ENCODE results near the gene CGNL1.

The CGNL1 gene

DNA sequence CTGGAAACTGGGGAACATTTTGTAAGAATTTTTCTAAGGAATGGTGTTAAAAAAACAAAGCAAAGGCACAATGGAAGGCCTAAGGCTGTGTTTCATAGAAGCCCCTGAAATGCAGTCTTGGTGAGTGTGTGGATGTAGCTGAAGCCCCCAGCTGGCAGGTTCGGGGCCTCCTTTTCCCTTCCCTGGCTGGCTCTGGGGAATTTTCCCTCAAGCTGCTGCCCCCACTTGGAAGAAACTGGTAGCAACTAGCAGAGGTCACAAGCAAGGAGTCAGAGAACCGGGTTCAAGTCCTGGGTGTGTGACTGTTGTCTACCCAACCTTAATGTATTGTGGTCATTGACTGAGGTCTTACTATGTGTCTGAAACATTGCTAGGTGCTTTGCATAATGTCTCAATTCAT lies 130.1 kb downstream of the CGNL1 start:
- Histone ChIP-seq H3K4me3 (ENCODE audit: low read depth in 1 of 5, low read length in 5 of 5) (no peak overlapping the region), H3K9ac (ENCODE audit: low read length in 5 of 5) (no peak overlapping the region), H3K36me3 (ENCODE audit: control insufficient read depth in 5 of 5, insufficient read depth in 5 of 5, low read length in 5 of 5) (peaks cover 0 to 2% (median 0%) of the 10 kb centered on the region in 5 donors), H3K27me3 (ENCODE audit: control insufficient read depth in 5 of 5, insufficient read depth in 4 of 5, low read length in 5 of 5) (no peaks in the 10 kb centered on the region), H3K9me3 (ENCODE audit: control insufficient read depth in 5 of 5, low read length in 5 of 5) (no peaks in the 10 kb centered on the region), H3K4me1 (ENCODE audit: control insufficient read depth in 5 of 5, insufficient read depth in 5 of 5, low read length in 5 of 5) (no peaks in the 10 kb centered on the region), H3K27ac (ENCODE audit: low read depth, low read length) (no peak overlapping the region)

DNA sequence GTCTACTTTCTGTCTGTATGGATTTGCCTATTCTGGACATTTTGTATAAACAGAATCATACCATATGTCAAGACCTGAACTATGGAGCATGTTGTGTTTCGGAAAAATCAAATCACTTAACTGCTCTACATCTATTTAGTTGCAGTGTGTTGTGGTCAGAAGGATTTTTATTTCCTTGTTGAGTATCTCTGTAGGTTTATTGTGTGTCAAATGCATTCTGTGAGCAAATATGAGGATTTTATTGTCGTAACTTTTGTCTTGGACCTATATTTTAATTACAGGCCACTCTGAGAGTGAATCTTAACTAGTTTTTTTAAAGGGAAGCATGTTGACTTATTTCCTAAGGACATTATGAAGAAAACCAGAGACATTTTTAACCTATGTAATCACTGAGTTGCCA lies 130.8 kb downstream of the CGNL1 start:
- no peaks in the 10 kb centered on the region for H3K4me1 ChIP-seq (ENCODE audit: control insufficient read depth in 5 of 5, insufficient read depth in 5 of 5, low read length in 5 of 5)
- no peak overlapping the region for H3K9ac ChIP-seq (ENCODE audit: low read length in 5 of 5)

DNA sequence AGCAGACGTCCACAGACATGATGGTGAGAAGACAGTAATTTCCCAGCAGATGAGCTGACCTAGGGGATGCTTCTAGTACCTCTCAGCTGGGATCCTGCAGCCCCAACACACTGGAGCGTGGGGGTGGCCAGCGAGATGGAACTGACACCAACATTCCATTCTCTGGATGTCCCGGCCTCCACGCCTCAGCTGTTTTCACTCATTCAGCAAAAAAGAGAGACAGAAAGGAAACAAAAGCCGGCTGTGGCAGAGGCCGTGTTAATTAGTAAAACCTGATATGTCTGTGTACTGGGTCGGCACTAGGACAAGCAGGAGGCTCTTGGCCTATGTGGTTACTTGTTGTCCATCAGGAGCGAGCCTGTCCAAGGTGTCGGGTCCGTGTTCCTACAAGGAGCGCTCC lies 132.8 kb downstream of the CGNL1 start:
- Histone ChIP-seq H3K36me3 (ENCODE audit: control insufficient read depth in 5 of 5, insufficient read depth in 5 of 5, low read length in 5 of 5) (peaks cover 0 to 2% (median 0%) of the 10 kb centered on the region in 5 donors), H3K27ac (ENCODE audit: low read depth, low read length) (no peak overlapping the region), H3K9ac (ENCODE audit: low read length in 5 of 5) (no peak overlapping the region), H3K27me3 (ENCODE audit: control insufficient read depth in 5 of 5, insufficient read depth in 4 of 5, low read length in 5 of 5) (no peaks in the 10 kb centered on the region), H3K4me1 (ENCODE audit: control insufficient read depth in 5 of 5, insufficient read depth in 5 of 5, low read length in 5 of 5) (no peaks in the 10 kb centered on the region), H3K4me3 (ENCODE audit: low read depth in 1 of 5, low read length in 5 of 5) (no peak overlapping the region), H3K9me3 (ENCODE audit: control insufficient read depth in 5 of 5, low read length in 5 of 5) (no peaks in the 10 kb centered on the region)

More for the DNA sequence above, 130.8 kb downstream of the CGNL1 start:
- Histone ChIP-seq H3K4me3 (ENCODE audit: low read depth in 1 of 5, low read length in 5 of 5) (no peak overlapping the region), H3K9me3 (ENCODE audit: control insufficient read depth in 5 of 5, low read length in 5 of 5) (no peaks in the 10 kb centered on the region), H3K27me3 (ENCODE audit: control insufficient read depth in 5 of 5, insufficient read depth in 4 of 5, low read length in 5 of 5) (no peaks in the 10 kb centered on the region), H3K27ac (ENCODE audit: low read depth, low read length) (no peak overlapping the region), H3K36me3 (ENCODE audit: control insufficient read depth in 5 of 5, insufficient read depth in 5 of 5, low read length in 5 of 5) (peaks cover 0 to 2% (median 0%) of the 10 kb centered on the region in 5 donors)

DNA sequence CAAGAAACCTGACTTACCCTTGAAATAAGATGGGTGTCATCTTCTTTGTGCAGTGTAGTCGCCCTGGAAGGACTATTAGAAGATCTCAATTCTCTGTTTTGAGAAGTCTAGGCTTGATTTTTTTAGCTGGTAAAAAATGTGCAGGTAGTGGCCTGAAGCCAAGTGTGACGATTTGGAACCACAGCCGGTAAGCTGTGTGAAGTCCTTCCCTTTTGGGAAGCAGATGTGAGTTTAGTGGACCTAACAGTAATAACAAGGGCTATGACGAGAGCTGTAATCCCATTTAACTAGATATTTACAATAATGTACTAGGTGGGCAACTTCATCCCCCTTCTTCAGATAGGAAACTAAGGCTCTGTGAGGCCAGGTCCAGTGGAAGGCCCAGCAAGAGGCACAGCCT lies 133.7 kb downstream of the CGNL1 start:
- H3K4me1 ChIP-seq (ENCODE audit: control insufficient read depth in 5 of 5, insufficient read depth in 5 of 5, low read length in 5 of 5) = no peaks in the 10 kb centered on the region
- H3K27me3 ChIP-seq (ENCODE audit: control insufficient read depth in 5 of 5, insufficient read depth in 4 of 5, low read length in 5 of 5) = no peaks in the 10 kb centered on the region

DNA sequence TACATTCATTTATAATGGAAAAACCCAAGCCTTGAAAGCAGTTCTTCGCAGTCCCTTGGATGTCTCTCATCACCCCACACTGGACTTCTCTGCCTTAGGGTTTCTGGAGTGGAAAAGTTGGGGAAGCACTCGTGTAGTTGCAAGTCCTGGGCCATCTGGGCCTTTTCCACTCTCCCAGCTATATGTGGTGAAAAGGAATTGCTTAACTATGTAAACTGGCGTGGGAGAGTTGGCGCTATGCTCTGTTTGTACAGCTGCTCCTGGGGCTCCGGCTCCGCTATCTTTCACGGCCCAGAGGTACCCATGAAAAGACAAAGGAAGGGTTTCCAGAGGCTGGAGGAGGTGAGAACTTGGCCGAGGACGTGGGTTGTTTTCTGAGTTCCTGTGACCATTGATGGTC lies 134.3 kb downstream of the CGNL1 start:
- no peak overlapping the region for H3K27ac ChIP-seq (ENCODE audit: low read depth, low read length)
- H3K4me1 ChIP-seq (ENCODE audit: control insufficient read depth in 5 of 5, insufficient read depth in 5 of 5, low read length in 5 of 5) = no peaks in the 10 kb centered on the region

More for the DNA sequence above, 133.7 kb downstream of the CGNL1 start:
- Histone ChIP-seq H3K9me3 (ENCODE audit: control insufficient read depth in 5 of 5, low read length in 5 of 5) (no peaks in the 10 kb centered on the region), H3K9ac (ENCODE audit: low read length in 5 of 5) (no peak overlapping the region), H3K4me3 (ENCODE audit: low read depth in 1 of 5, low read length in 5 of 5) (no peak overlapping the region), H3K27ac (ENCODE audit: low read depth, low read length) (no peak overlapping the region), H3K36me3 (ENCODE audit: control insufficient read depth in 5 of 5, insufficient read depth in 5 of 5, low read length in 5 of 5) (peaks cover 0 to 2% (median 0%) of the 10 kb centered on the region in 5 donors)

DNA sequence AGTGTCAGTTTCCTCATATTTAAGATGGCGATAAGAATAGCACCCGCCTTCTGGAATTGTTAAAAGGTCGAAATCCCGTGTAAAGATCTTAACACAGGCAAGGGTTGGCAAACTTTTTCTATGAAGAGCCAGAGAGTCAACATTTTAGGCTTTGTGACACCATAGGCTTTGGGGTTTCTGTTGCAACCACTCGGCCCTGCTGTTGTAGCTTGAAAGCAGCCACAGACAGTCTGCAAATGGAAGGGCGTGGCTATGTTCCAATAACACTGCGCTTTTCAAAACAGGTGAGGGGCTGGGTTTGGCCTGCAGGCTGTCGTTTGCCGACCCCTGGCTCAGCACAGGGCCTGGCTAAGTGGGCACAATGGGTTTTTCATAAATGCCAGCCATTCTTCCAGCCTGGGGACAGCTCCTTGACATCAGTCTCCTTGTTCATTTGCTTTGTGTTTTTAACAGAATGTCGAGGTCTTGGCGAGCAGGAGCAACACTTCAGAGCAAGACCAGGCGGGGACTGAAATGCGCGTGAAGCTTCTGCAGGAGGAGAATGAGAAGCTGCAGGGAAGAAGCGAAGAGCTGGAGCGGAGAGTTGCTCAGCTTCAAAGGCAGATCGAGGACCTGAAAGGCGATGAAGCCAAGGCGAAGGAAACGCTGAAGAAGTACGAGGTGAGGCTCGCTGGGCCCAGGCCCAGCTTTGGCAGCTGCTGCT lies 140.2 kb downstream of the CGNL1 start:
- peaks cover 0 to under 1% (median 0%) of the 10 kb centered on the region in 5 donors for H3K36me3 ChIP-seq (ENCODE audit: control insufficient read depth in 5 of 5, insufficient read depth in 5 of 5, low read length in 5 of 5)
- H3K27ac ChIP-seq (ENCODE audit: low read depth, low read length) = no peak overlapping the region
- H3K4me3 ChIP-seq (ENCODE audit: low read depth in 1 of 5, low read length in 5 of 5) = no peak overlapping the region
- H3K4me1 ChIP-seq (ENCODE audit: control insufficient read depth in 5 of 5, insufficient read depth in 5 of 5, low read length in 5 of 5) = peaks cover 0 to 20% (median 0%) of the 10 kb centered on the region in 5 donors
- H3K9ac ChIP-seq (ENCODE audit: low read length in 5 of 5) = no peak overlapping the region
- no peaks in the 10 kb centered on the region for H3K9me3 ChIP-seq (ENCODE audit: control insufficient read depth in 5 of 5, low read length in 5 of 5)
- H3K27me3 ChIP-seq (ENCODE audit: control insufficient read depth in 5 of 5, insufficient read depth in 4 of 5, low read length in 5 of 5) = no peaks in the 10 kb centered on the region

More for the DNA sequence above, 134.3 kb downstream of the CGNL1 start:
- H3K36me3 ChIP-seq (ENCODE audit: control insufficient read depth in 5 of 5, insufficient read depth in 5 of 5, low read length in 5 of 5) = peaks cover 0 to 2% (median 0%) of the 10 kb centered on the region in 5 donors
- H3K9me3 ChIP-seq (ENCODE audit: control insufficient read depth in 5 of 5, low read length in 5 of 5) = no peaks in the 10 kb centered on the region
- H3K4me3 ChIP-seq (ENCODE audit: low read depth in 1 of 5, low read length in 5 of 5) = no peak overlapping the region
- H3K9ac ChIP-seq (ENCODE audit: low read length in 5 of 5) = no peak overlapping the region
- no peaks in the 10 kb centered on the region for H3K27me3 ChIP-seq (ENCODE audit: control insufficient read depth in 5 of 5, insufficient read depth in 4 of 5, low read length in 5 of 5)

DNA sequence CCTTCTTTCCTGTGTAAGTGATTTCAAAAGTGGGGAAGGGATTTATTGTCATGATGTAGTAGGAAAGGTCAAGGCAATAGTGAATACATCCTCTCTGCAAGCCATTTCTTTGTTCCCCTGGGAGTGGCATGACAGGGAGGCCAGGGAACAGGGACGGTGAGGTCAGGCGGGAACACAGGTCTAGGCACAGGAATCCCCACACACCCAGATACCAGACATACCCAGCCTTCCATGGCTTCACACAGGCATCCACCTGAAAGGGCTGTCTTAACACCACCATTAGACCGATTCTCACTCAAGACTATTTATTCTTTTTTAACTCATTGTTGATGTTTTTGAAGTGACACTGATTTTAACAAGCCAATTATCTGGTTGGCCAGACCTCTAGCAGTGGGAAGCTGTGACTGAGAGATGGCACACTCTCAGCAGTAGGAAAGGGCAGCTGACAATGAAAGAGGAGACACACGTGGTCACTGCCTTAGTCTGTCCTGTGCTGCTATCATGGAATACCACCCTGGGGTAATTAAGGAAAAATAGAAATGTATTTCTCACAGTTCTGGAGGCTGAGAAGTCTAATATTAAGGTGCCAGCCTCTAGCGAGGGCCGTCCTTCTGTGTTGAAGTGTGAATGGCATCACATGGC lies 140.8 kb downstream of the CGNL1 start:
- Histone ChIP-seq H3K9ac (ENCODE audit: low read length in 5 of 5) (no peak overlapping the region), H3K27ac (ENCODE audit: low read depth, low read length) (no peak overlapping the region), H3K27me3 (ENCODE audit: control insufficient read depth in 5 of 5, insufficient read depth in 4 of 5, low read length in 5 of 5) (no peaks in the 10 kb centered on the region), H3K4me1 (ENCODE audit: control insufficient read depth in 5 of 5, insufficient read depth in 5 of 5, low read length in 5 of 5) (peaks cover 0 to 20% (median 0%) of the 10 kb centered on the region in 5 donors), H3K4me3 (ENCODE audit: low read depth in 1 of 5, low read length in 5 of 5) (no peak overlapping the region), H3K9me3 (ENCODE audit: control insufficient read depth in 5 of 5, low read length in 5 of 5) (no peaks in the 10 kb centered on the region), H3K36me3 (ENCODE audit: control insufficient read depth in 5 of 5, insufficient read depth in 5 of 5, low read length in 5 of 5) (no peaks in the 10 kb centered on the region)

DNA sequence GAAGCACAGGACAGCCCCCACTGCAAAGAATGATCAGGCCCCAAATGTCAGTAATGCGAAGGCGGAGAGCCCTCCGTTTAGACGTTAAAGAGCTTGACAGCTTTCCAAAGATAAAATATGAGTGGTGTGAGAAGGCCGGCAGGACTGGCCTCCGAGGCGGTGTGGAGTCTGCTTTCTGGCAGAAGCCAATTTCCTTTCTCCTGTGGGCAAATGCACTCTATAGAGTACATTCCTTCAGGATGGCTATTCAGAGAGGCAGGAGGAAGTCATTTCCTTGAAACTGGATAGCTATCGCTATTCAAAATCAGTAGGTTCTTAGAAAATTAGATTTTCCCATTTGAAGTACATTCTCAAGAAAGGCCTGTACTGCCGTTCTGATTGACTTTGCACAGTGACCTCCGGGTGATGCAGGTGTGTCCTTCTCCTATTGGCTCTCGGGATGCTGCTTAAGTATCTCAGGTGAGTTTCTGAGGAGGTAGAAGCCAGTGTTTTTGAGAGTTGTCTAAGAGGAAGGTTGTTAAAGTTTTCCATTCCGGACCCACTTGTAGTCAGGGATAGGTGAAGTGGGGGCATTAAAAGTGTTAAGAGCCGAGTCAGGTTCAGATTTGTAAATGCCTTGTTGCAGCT lies 142.6 kb downstream of the CGNL1 start:
- no peaks in the 10 kb centered on the region for H3K9me3 ChIP-seq (ENCODE audit: control insufficient read depth in 5 of 5, low read length in 5 of 5)
- H3K9ac ChIP-seq (ENCODE audit: low read length in 5 of 5) = no peak overlapping the region
- no peaks in the 10 kb centered on the region for H3K36me3 ChIP-seq (ENCODE audit: control insufficient read depth in 5 of 5, insufficient read depth in 5 of 5, low read length in 5 of 5)
- no peaks in the 10 kb centered on the region for H3K27me3 ChIP-seq (ENCODE audit: control insufficient read depth in 5 of 5, insufficient read depth in 4 of 5, low read length in 5 of 5)
- no peak overlapping the region for H3K27ac ChIP-seq (ENCODE audit: low read depth, low read length)
- peaks cover 0 to 20% (median 0%) of the 10 kb centered on the region in 5 donors for H3K4me1 ChIP-seq (ENCODE audit: control insufficient read depth in 5 of 5, insufficient read depth in 5 of 5, low read length in 5 of 5)
- H3K4me3 ChIP-seq (ENCODE audit: low read depth in 1 of 5, low read length in 5 of 5) = no peak overlapping the region

DNA sequence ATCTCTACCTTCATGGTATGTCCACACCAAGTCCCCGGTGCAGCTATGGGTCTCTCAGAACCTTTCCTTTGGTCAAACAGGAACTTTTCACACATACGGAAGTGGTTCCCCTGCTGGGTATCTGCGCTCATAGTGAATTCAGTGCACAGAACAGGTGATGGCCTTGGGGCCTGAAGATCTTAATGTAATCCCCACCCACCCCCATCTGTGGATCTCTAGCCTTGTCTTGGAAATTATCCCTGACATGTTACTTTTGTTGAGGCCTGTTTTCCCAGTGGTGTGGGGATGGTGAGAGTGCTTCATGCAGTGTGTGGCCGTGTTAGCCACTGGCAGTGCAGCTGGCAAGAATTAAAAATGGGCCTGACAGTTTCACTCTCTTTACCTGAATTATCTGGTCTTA lies 143.5 kb downstream of the CGNL1 start:
- Histone ChIP-seq H3K9ac (ENCODE audit: low read length in 5 of 5) (no peak overlapping the region), H3K27ac (ENCODE audit: low read depth, low read length) (no peak overlapping the region)

DNA sequence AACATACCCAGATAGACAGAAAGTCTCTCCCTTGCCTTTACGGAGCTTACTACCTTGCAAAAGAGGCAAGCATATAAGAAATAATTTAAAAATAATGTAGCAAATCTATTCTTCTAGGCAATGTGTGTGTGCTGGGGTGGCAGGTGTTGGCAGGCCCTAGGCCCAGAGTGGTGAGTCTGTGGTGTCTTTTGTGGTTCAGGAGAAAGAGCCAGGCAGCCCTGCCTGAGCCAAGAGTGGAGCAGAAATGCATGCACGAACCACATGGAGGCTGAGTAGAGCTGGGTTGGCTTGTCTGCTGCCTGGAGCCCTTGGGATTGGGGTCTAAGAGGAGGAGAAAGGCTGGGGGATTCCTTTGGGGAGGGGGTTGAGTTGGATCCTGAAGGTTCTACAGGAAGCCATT lies 145.2 kb downstream of the CGNL1 start:
- no peaks in the 10 kb centered on the region for H3K36me3 ChIP-seq (ENCODE audit: control insufficient read depth in 5 of 5, insufficient read depth in 5 of 5, low read length in 5 of 5)
- no peak overlapping the region for H3K9ac ChIP-seq (ENCODE audit: low read length in 5 of 5)
- H3K9me3 ChIP-seq (ENCODE audit: control insufficient read depth in 5 of 5, low read length in 5 of 5) = no peaks in the 10 kb centered on the region
- peaks cover 0 to 17% (median 0%) of the 10 kb centered on the region in 5 donors for H3K4me1 ChIP-seq (ENCODE audit: control insufficient read depth in 5 of 5, insufficient read depth in 5 of 5, low read length in 5 of 5)
- no peak overlapping the region for H3K27ac ChIP-seq (ENCODE audit: low read depth, low read length)
- H3K4me3 ChIP-seq (ENCODE audit: low read depth in 1 of 5, low read length in 5 of 5) = no peak overlapping the region
- no peaks in the 10 kb centered on the region for H3K27me3 ChIP-seq (ENCODE audit: control insufficient read depth in 5 of 5, insufficient read depth in 4 of 5, low read length in 5 of 5)

More for the DNA sequence above, 143.5 kb downstream of the CGNL1 start:
- Histone ChIP-seq H3K9me3 (ENCODE audit: control insufficient read depth in 5 of 5, low read length in 5 of 5) (no peaks in the 10 kb centered on the region), H3K4me3 (ENCODE audit: low read depth in 1 of 5, low read length in 5 of 5) (no peak overlapping the region), H3K27me3 (ENCODE audit: control insufficient read depth in 5 of 5, insufficient read depth in 4 of 5, low read length in 5 of 5) (no peaks in the 10 kb centered on the region), H3K4me1 (ENCODE audit: control insufficient read depth in 5 of 5, insufficient read depth in 5 of 5, low read length in 5 of 5) (peaks cover 0 to 20% (median 0%) of the 10 kb centered on the region in 5 donors), H3K36me3 (ENCODE audit: control insufficient read depth in 5 of 5, insufficient read depth in 5 of 5, low read length in 5 of 5) (no peaks in the 10 kb centered on the region)

Measured in subcutaneous abdominal adipose tissue (tissue), 5 donors.